IMR-90 (cell line): ENCODE data around the gene DPF1. TPM values are rescaled to one million over a fixed set of nuclear protein-coding genes. Genes with fewer than 3 reads are reported as not detected.

Experiments used
- ATAC-seq: fragments of 200-7000 bp; cut with Tn5 transposase; 2 replicates; pipeline ENCODE4 v1.9.1; 2020; ENCODE audit warnings: low read depth, mild to moderate bottlenecking, moderate library complexity
- BruUV-seq: library from RNA; stranded (reverse); fragments of 400-500 nt; replicated peaks from 2 replicates; lab custom pipeline; 2021; lab: Mats Ljungman, UMichigan
- CTCF ChIA-PET: fragments of 300-600 bp; formaldehyde crosslinking; extraction: SDS; loops from one replicate; lab custom pipeline; 2021; ENCODE audit warnings: antibody characterized with exemption; lab: Yijun Ruan, JAX
- POLR2A ChIA-PET: fragments of 300-600 bp; sonication (Branson Sonifier 250); formaldehyde crosslinking; loops from one replicate; lab custom pipeline; 2022; ENCODE audit warnings: antibody characterized with exemption; ENCODE audit not compliant: unreplicated experiment; lab: Charles Lee
- DNase-seq: peaks from one replicate; pipeline ENCODE4 v3.0.0; 2013
- H2AFZ ChIP-seq: replicated peaks from 2 replicates; pipeline ENCODE3; 2013; ENCODE audit warnings: low read length, mild to moderate bottlenecking; ENCODE audit not compliant: poor library complexity
- H2AK5ac ChIP-seq: 2 replicates; pipeline ENCODE4 v1.6.1; 2013; ENCODE audit warnings: low read depth, low read length, inconsistent platforms
- H2AK9ac ChIP-seq: replicated peaks from 2 replicates; pipeline ENCODE3; 2013; ENCODE audit warnings: mild to moderate bottlenecking, low read depth, low read length, moderate library complexity; ENCODE audit not compliant: poor library complexity
- H2BK120ac ChIP-seq: 2 replicates; pipeline ENCODE4 v1.6.1; 2013; ENCODE audit warnings: low read depth, low read length, inconsistent platforms
- H2BK15ac ChIP-seq: 3 replicates; pipeline ENCODE4 v1.6.1; 2013; ENCODE audit warnings: low read depth, low read length, inconsistent platforms
- H2BK20ac ChIP-seq: 2 replicates; pipeline ENCODE4 v1.6.1; 2013; ENCODE audit warnings: low read depth, mild to moderate bottlenecking, inconsistent platforms, low read length, moderate library complexity
- H2BK5ac ChIP-seq: 2 replicates; pipeline ENCODE4 v1.6.1; 2013; ENCODE audit warnings: mild to moderate bottlenecking, low read depth, low read length, inconsistent platforms; ENCODE audit not compliant: poor library complexity, severe bottlenecking
- H3K14ac ChIP-seq: replicated peaks from 2 replicates; pipeline ENCODE4 v1.6.1; 2013; ENCODE audit warnings: low read depth, low read length, inconsistent platforms
- H3K18ac ChIP-seq: 2 replicates; pipeline ENCODE4 v1.6.1; 2013; ENCODE audit warnings: low read depth, low read length, control low read depth
- H3K23ac ChIP-seq: 2 replicates; pipeline ENCODE4 v1.6.1; 2013; ENCODE audit warnings: low read depth, low read length, inconsistent platforms
- H3K27ac ChIP-seq: 2 replicates; pipeline ENCODE4 v1.5.1; 2013; ENCODE audit warnings: mild to moderate bottlenecking, control low read depth, low read length; ENCODE audit not compliant: insufficient read depth
- H3K27me3 ChIP-seq: 2 replicates; pipeline ENCODE4 v1.6.1; 2013; ENCODE audit warnings: low read length; ENCODE audit not compliant: control insufficient read depth, insufficient read depth
- H3K36me3 ChIP-seq: 2 replicates; pipeline ENCODE4 v1.6.1; 2013; ENCODE audit warnings: low read length, mixed read lengths; ENCODE audit not compliant: control insufficient read depth, insufficient read depth
- H3K4ac ChIP-seq: 2 replicates; pipeline ENCODE4 v1.6.1; 2013; ENCODE audit warnings: low read depth, low read length, inconsistent platforms
- H3K4me1 ChIP-seq: 2 replicates; pipeline ENCODE4 v1.6.1; 2013; ENCODE audit warnings: low read length, mixed read lengths; ENCODE audit not compliant: control insufficient read depth, insufficient read depth
- H3K4me2 ChIP-seq: 2 replicates; pipeline ENCODE4 v1.6.1; 2013; ENCODE audit warnings: low read depth, mild to moderate bottlenecking, control low read depth, low read length, moderate library complexity
- H3K4me3 ChIP-seq: 2 replicates; pipeline ENCODE4 v1.5.1; 2013; ENCODE audit warnings: low read depth, mild to moderate bottlenecking, control low read depth, low read length, moderate library complexity; ENCODE audit not compliant: insufficient read depth
- H3K56ac ChIP-seq: 2 replicates; pipeline ENCODE4 v1.6.1; 2013; ENCODE audit warnings: low read length, inconsistent platforms; ENCODE audit not compliant: insufficient read depth; ENCODE audit errors: extremely low read depth
- H3K79me1 ChIP-seq, 2 experiments: 2 replicates each; pipeline ENCODE4 v1.6.1; 2013; ENCODE audit warnings: low read length in 2 of 2, inconsistent platforms in 1 of 2, low read depth in 1 of 2
- H3K9ac ChIP-seq: 2 replicates; pipeline ENCODE4 v1.6.1; 2013; ENCODE audit warnings: low read depth, low read length, control low read depth
- H3K9me1 ChIP-seq: 2 replicates; pipeline ENCODE4 v1.6.1; 2013; ENCODE audit warnings: low read length, inconsistent platforms; ENCODE audit not compliant: insufficient read depth
- H3K9me3 ChIP-seq: 2 replicates; pipeline ENCODE4 v1.6.1; 2013; ENCODE audit warnings: low read length; ENCODE audit not compliant: control insufficient read depth, insufficient read depth
- H4K20me1 ChIP-seq: 2 replicates; pipeline ENCODE4 v1.6.1; 2013; ENCODE audit warnings: low read length, inconsistent platforms; ENCODE audit not compliant: insufficient read depth
- H4K5ac ChIP-seq: 2 replicates; pipeline ENCODE4 v1.6.1; 2013; ENCODE audit warnings: mild to moderate bottlenecking, low read depth, low read length, control low read depth
- H4K8ac ChIP-seq, 2 experiments: 2 replicates each; pipeline ENCODE4 v1.6.1; 2013; ENCODE audit warnings: low read depth in 2 of 2, low read length in 2 of 2, control low read depth in 1 of 2, inconsistent platforms in 1 of 2
- H4K91ac ChIP-seq: 2 replicates; pipeline ENCODE4 v1.6.1; 2013; ENCODE audit warnings: low read depth, low read length, inconsistent platforms; ENCODE audit not compliant: insufficient read depth
- BHLHE40 ChIP-seq: fragments of 150-350 bp; IDR thresholded peaks from 2 replicates; pipeline ENCODE4 v1.6.1; 2016; ENCODE audit warnings: mild to moderate bottlenecking, low read depth, low read length
- CHD1 ChIP-seq: IDR thresholded peaks from 2 replicates; pipeline ENCODE4 v1.6.1; 2012; ENCODE audit warnings: low read depth, low read length, improper control_type of control experiment
- ELK1 ChIP-seq: fragments of 150-350 bp; IDR thresholded peaks from 2 replicates; pipeline ENCODE4 v1.6.1; 2016; ENCODE audit warnings: low read depth, mild to moderate bottlenecking, low read length, moderate library complexity, borderline replicate concordance
- POLR2A ChIP-seq: IDR thresholded peaks from 2 replicates; pipeline ENCODE4 v1.6.1; 2012; ENCODE audit warnings: mild to moderate bottlenecking, low read depth, low read length
- RAD21 ChIP-seq: IDR thresholded peaks from 2 replicates; pipeline ENCODE4 v1.6.1; 2012; ENCODE audit warnings: low read length, improper control_type of control experiment
- USF2 ChIP-seq: fragments of 150-350 bp; IDR thresholded peaks from 2 replicates; pipeline ENCODE4 v1.6.1; 2017; ENCODE audit warnings: mild to moderate bottlenecking, antibody characterized with exemption, low read length, low read depth
- WGBS, 2 experiments: methylation state at CpG; one replicate each; pipeline versions ENCODE4 v1.1.5 to v1.1.7; 2013; ENCODE audit warnings: missing lambda C conversion rate in 2 of 2; ENCODE audit not compliant: insufficient read length in 1 of 2; ENCODE audit errors: extremely low coverage in 2 of 2; 5-methylcytosine and 5-hydroxymethylcytosine counted together
- dilution Hi-C: fragments of 300-500 bp; cut with HindIII; formaldehyde crosslinking; loops from one replicate; pipeline ENCODE4 v1.14.3; 2018; ENCODE audit warnings: low sequenced_read_pairs; ENCODE audit not compliant: unreplicated experiment
- in situ Hi-C: fragments of 300-500 bp; cut with MboI; formaldehyde crosslinking; loops from 3 replicates; pipeline ENCODE4 v1.14.3; 2019; ENCODE audit warnings: low sequenced_read_pairs, inconsistent platforms, mixed read lengths
- intact Hi-C: fragments of 100-400 bp; cut with micrococcal nuclease; formaldehyde crosslinking; loops from 2 replicates; pipeline ENCODE4 v1.10.0; 2022
- polyA plus RNA-seq, 3 experiments: library from polyadenylated mRNA; depleted of rRNA; stranded (reverse); fragments of >200 nt; gene quantifications; 2 replicates each; pipeline ENCODE4 v1.2.3, GENCODE V29; 2012; ENCODE audit warnings: low replicate concordance in 1 of 3
- total RNA-seq: library from RNA; depleted of rRNA; stranded (reverse); fragments of >200 nt; gene quantifications from 2 replicates; pipeline ENCODE4 v1.2.3, GENCODE V29; 2012

Gene DPF1
- total and polyA plus RNA-seq, 2 of the 4 experiments (the other 2 are of a cell fraction), result 3.2 to 5.5 TPM

- intact Hi-C loops, result no loop called here
- ATAC-seq, result peak; percentile 33
Observed at GRCh38 chr19:38264486-38265212, 40.6 kb upstream of the DPF1 start, which contains the start of gene SPINT2. TSS of gene SPINT2 (plus strand) at chr19:38264573. CDS start at chr19:38264893, 320 bp downstream.

More at GRCh38 chr19:38264486-38265212, 40.6 kb upstream of the DPF1 start, which contains the start of gene SPINT2:
- in situ Hi-C loops (no loop called here), dilution Hi-C loops (no loop called here)
- peak within 1 kb of the TSS; percentile 29; the same call in 1 of the 2 replicates for H2BK20ac ChIP-seq
- H4K8ac ChIP-seq, result peak within 1 kb of the TSS; percentile 25 to 77; a peak in 3 of 4 replicates
- no peak within 1 kb of the TSS; the same call in 1 of the 2 replicates for H4K5ac ChIP-seq
- peak within 1 kb of the TSS; percentile 0; the same call in 1 of the 2 replicates for H4K91ac ChIP-seq
- 21% methylated on average over 53 of the region's 78 CpGs; no CpG with 5 or more reads in 1 of the 2 experiments for WGBS, 2 experiments
- POLR2A ChIA-PET, result no interaction called here
- peak within 1 kb of the TSS; percentile 18 for H3K4me2 ChIP-seq
- H3K56ac ChIP-seq, result no peak within 1 kb of the TSS
- peaks cover 10% of the 10 kb centered on the region for H3K4me1 ChIP-seq
- H3K4ac ChIP-seq, result peak within 1 kb of the TSS; percentile 47; the same call in 1 of the 2 replicates
- H2BK5ac ChIP-seq, result no peak within 1 kb of the TSS
- H3K79me1 ChIP-seq, result no peaks in the 10 kb centered on the region
- H3K27ac ChIP-seq, result no peak within 1 kb of the TSS
- H2AK5ac ChIP-seq, result 0 out of 2 replicates have a peak within 1 kb of the TSS, but pooled peaks have one; percentile 20
- peak within 1 kb of the TSS; percentile 87 for H2AFZ ChIP-seq
- H4K20me1 ChIP-seq, result no peaks in the 10 kb centered on the region
- peak within 1 kb of the TSS; percentile 27; the same call in 1 of the 3 replicates for H2BK15ac ChIP-seq
- peak within 1 kb of the TSS; percentile 89 for H2AK9ac ChIP-seq
- no peak for DNase-seq
- CTCF ChIA-PET, result no interaction called here
- H3K18ac ChIP-seq, result no peak within 1 kb of the TSS
- no peak within 1 kb of the TSS for H3K14ac ChIP-seq
- H3K4me3 ChIP-seq, result peak within 1 kb of the TSS; percentile 15
- no peak within 1 kb of the TSS for H3K9ac ChIP-seq
- BruUV-seq, result no TSS peak
- H3K9me3 ChIP-seq, result no peaks in the 10 kb centered on the region
- H3K23ac ChIP-seq, result no peak within 1 kb of the TSS
- TF ChIP-seq BHLHE40, result no peak
- no peak for TF ChIP-seq ELK1
- TF ChIP-seq CHD1, result no peak
- TF ChIP-seq USF2, result no peak
- no peak for TF ChIP-seq POLR2A
- TF ChIP-seq RAD21, result no peak
- no peaks in the 10 kb centered on the region for H3K36me3 ChIP-seq
- no peaks in the 10 kb centered on the region; the same call in 1 of the 2 replicates for H3K27me3 ChIP-seq
- peaks cover 12% of the 10 kb centered on the region for H3K9me1 ChIP-seq
- H2BK120ac ChIP-seq, result peak within 1 kb of the TSS; percentile 52
